GM06990 (cell line): ENCODE results near the gene TMEM212.

ENCODE experiments used
- DNase-seq: peaks from one replicate; pipeline ENCODE4 v3.0.0-alpha.2; 2011; ENCODE audit not compliant: insufficient read length; ENCODE audit errors: extremely low read depth
- H3K27me3 ChIP-seq: replicated peaks from 2 replicates; pipeline ENCODE4 v1.6.0; 2011; ENCODE audit warnings: low read length; ENCODE audit not compliant: control insufficient read depth, insufficient read depth
- H3K36me3 ChIP-seq: 2 replicates; pipeline ENCODE4 v1.5.1; 2011; ENCODE audit warnings: low read length; ENCODE audit not compliant: control insufficient read depth, insufficient read depth
- H3K4me3 ChIP-seq: replicated peaks from 2 replicates; pipeline ENCODE4 v1.5.1; 2011; ENCODE audit warnings: low read depth, mild to moderate bottlenecking, control low read depth, low read length
- TF ChIP-seq, protein P1 (sequence below): IDR thresholded peaks from 2 replicates; pipeline ENCODE4 v1.5.1; 2011; ENCODE audit warnings: low read length, control low read depth, mild to moderate bottlenecking, inconsistent platforms; ENCODE audit not compliant: insufficient read depth, poor library complexity, severe bottlenecking

The TMEM212 gene

DNA sequence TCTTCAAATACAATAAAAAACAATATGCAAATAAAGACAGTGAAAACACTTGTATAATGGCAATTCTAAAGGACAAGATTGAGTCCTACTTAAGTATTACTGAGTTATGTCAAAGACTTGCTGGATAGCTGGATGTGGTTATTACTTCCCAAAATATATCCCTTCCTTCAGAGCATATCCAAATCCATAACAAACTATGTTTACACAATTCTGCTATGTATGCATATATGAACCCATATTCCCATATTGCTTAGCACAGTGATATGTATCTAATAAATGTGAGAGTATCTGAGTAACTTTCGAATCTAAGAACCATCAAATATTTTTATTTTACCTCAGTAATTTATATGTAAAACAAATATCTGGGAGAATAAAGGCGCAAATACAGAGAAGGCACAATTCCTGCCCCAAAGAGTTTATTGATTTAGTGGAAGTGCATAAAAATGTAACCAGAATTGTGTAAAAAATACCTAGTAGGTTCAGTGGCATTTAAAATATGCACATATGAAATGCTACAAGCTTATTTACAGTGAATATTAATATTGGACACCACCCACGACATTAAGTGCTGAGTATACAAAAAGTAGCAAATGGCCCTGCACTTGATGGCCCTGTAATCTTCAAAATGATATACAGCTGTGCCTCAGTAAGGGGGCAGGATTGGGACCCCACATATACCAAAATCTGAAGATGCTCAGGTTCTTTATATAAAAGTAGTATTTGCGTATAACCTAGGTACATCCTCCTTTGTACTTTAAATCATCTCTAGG lies 37.1 kb downstream of the TMEM212 start:
- no peak for DNase-seq
- Histone ChIP-seq H3K4me3 (no peak overlapping the region), H3K36me3 (no peaks in the 10 kb centered on the region), H3K27me3 (no peaks in the 10 kb centered on the region; the same call in 1 of the 2 replicates)
- TF ChIP-seq, protein P1, sequence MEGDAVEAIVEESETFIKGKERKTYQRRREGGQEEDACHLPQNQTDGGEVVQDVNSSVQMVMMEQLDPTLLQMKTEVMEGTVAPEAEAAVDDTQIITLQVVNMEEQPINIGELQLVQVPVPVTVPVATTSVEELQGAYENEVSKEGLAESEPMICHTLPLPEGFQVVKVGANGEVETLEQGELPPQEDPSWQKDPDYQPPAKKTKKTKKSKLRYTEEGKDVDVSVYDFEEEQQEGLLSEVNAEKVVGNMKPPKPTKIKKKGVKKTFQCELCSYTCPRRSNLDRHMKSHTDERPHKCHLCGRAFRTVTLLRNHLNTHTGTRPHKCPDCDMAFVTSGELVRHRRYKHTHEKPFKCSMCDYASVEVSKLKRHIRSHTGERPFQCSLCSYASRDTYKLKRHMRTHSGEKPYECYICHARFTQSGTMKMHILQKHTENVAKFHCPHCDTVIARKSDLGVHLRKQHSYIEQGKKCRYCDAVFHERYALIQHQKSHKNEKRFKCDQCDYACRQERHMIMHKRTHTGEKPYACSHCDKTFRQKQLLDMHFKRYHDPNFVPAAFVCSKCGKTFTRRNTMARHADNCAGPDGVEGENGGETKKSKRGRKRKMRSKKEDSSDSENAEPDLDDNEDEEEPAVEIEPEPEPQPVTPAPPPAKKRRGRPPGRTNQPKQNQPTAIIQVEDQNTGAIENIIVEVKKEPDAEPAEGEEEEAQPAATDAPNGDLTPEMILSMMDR, result no peak

DNA sequence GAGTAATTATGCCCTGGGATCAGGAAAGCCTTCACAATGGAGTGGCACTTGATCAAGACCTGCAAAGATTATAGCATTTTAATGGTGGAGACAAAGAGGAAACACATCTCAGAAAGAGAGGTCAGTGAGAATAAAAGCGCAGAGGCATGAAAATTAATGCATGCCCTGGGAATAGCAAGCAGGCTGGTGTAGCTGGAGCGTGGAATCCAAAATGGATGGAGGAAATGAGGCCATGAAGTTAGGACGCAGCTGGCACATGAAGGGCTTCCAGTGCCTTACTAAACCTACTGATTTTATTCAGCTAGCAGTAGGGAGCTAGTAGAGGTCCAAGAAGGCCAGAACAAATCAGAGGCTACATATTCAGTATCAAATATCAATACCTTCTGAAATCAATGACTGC lies 38.1 kb downstream of the TMEM212 start:
- TF ChIP-seq, protein P1, result no peak
- Histone ChIP-seq H3K4me3 (no peak overlapping the region), H3K27me3 (no peaks in the 10 kb centered on the region; the same call in 1 of the 2 replicates), H3K36me3 (no peaks in the 10 kb centered on the region)
- DNase-seq, result no peak

DNA sequence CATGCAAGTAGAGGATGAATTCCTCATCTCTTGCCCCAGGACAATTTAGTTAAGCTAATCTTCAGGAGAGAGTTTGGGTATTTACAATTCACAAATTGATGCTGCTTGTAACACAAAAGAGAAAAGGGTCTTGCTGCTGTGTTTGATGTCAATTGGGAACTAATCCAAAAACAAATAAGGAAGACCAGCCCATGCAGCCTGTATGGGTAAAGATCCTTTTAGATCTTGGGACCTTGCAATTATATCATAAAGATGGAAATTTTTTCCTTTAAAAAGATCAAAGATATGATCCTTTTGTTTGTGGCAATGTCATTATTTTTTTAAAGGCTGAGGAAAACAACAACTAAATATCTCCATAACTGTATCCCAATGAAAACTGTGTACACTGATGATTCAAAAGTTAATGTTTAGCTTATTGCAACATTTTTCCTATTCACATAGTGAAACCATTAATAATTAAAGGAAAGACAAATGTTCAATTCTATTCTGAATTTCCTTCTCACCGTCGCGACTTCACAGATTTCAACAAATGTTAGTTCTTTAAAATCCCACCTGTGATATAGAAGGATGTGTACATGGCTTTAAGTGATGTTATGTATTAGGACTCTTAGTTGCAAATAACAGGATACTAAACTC lies 40.2 kb downstream of the TMEM212 start:
- Histone ChIP-seq H3K4me3 (no peak overlapping the region), H3K36me3 (no peaks in the 10 kb centered on the region), H3K27me3 (no peaks in the 10 kb centered on the region; the same call in 1 of the 2 replicates)
- TF ChIP-seq, protein P1, result no peak
- no peak for DNase-seq

DNA sequence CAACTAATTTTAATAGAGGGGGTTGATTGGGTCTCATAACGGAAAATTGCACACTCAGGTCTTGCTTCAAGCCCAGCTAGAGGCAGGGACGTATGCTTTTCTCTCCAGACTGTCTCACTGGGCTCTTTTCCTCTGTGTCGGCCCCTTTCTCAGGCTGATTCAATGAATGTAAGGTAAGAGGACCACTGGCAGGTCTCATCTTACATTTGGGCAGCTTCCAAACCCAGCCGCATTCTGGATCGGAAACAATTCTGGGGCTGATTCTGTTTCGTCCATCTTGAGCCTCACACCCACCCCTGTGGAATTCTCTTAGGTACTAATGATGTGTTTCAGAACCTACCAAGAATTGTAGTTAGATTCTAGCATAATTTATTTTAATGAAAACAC lies 40.7 kb downstream of the TMEM212 start:
- Histone ChIP-seq H3K4me3 (no peak overlapping the region), H3K27me3 (no peaks in the 10 kb centered on the region; the same call in 1 of the 2 replicates), H3K36me3 (no peaks in the 10 kb centered on the region)
- DNase-seq, result no peak
- TF ChIP-seq, protein P1, result no peak

DNA sequence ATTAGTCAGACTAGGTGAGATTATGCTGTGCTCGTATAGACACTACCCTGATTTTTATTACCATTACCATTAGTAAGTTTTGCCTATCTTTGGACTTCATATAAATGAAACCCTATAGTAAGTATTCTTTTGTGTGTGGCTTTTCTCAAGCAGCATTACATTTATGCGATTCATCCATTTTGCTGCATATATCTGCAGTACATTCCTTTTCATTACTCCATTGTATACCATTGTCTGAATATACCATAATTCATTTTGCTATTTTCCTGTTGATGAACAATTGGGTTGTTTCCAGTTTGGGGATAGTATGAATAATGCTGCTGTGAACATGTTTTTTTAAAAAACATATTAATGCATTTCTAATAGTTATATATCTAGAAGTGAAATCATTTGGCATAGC lies 45.3 kb downstream of the TMEM212 start:
- TF ChIP-seq, protein P1, result no peak
- no peak overlapping the region for H3K4me3 ChIP-seq
- no peaks in the 10 kb centered on the region for H3K36me3 ChIP-seq
- DNase-seq, result no peak
- no peaks in the 10 kb centered on the region for H3K27me3 ChIP-seq
